Astrocyte of the spinal cord (primary cell): Measurements from ENCODE around the gene RGS12.

Experiments used
- DNase-seq: peaks from one replicate; pipeline ENCODE4 v3.0.0; 2011; ENCODE audit warnings: low read depth, low spot score
- H3K4me3 ChIP-seq: 2 replicates; pipeline ENCODE4 v1.5.1; 2011; ENCODE audit warnings: low read depth, mild to moderate bottlenecking, low read length, moderate library complexity
- in situ Hi-C: cut with HindIII; loops from 2 replicates; pipeline ENCODE4 v1.10.0; 2017; ENCODE audit warnings: low sequenced_read_pairs
- TF ChIP-seq, protein P1 (sequence below): IDR thresholded peaks from 2 replicates; pipeline ENCODE4 v1.5.1; 2012; ENCODE audit warnings: low read depth, mild to moderate bottlenecking, low read length, inconsistent platforms

Gene RGS12

DNA sequence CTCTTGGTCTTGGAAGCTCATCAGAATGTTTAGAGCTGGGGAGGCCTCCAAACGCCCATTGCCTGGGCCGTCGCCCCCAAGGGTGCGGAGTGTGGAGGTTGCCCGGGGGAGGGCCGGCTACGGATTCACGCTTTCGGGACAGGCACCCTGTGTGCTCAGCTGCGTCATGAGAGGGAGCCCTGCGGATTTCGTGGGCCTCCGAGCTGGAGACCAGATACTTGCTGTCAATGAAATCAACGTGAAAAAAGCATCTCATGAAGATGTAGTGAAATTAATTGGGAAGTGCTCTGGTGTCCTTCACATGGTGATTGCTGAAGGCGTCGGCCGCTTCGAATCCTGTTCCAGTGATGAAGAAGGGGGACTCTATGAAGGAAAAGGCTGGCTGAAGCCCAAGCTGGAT is 23.3 kb downstream of the RGS12 start:
- in situ Hi-C loops: no loop called here
- DNase-seq: no peak

DNA sequence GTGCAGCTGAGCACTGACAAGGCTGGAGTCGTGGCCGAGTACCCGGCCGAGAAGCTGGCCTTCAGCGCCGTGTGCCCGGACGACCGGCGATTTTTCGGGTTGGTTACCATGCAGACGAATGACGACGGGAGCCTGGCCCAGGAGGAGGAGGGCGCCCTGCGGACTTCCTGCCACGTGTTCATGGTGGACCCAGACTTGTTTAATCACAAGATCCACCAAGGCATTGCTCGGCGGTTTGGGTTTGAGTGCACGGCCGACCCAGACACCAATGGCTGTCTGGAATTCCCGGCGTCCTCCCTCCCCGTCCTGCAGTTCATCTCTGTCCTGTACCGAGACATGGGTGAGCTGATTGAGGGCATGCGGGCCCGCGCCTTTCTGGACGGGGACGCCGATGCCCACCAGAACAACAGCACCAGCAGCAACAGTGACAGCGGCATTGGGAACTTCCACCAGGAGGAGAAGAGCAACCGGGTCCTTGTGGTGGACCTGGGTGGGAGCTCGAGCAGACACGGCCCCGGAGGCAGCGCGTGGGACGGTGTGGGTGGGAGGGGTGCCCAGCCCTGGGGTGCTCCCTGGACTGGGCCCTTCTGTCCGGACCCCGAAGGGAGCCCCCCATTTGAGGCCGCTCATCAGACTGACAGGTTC is 24.3 kb downstream of the RGS12 start:
- DNase-seq: no peak
- no peak overlapping the region for H3K4me3 ChIP-seq
- TF ChIP-seq, protein P1, sequence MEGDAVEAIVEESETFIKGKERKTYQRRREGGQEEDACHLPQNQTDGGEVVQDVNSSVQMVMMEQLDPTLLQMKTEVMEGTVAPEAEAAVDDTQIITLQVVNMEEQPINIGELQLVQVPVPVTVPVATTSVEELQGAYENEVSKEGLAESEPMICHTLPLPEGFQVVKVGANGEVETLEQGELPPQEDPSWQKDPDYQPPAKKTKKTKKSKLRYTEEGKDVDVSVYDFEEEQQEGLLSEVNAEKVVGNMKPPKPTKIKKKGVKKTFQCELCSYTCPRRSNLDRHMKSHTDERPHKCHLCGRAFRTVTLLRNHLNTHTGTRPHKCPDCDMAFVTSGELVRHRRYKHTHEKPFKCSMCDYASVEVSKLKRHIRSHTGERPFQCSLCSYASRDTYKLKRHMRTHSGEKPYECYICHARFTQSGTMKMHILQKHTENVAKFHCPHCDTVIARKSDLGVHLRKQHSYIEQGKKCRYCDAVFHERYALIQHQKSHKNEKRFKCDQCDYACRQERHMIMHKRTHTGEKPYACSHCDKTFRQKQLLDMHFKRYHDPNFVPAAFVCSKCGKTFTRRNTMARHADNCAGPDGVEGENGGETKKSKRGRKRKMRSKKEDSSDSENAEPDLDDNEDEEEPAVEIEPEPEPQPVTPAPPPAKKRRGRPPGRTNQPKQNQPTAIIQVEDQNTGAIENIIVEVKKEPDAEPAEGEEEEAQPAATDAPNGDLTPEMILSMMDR: no peak
- in situ Hi-C loops: no loop called here

More for the DNA sequence above, 23.3 kb downstream of the RGS12 start:
- TF ChIP-seq, protein P1: no peak
- no peak overlapping the region for H3K4me3 ChIP-seq

DNA sequence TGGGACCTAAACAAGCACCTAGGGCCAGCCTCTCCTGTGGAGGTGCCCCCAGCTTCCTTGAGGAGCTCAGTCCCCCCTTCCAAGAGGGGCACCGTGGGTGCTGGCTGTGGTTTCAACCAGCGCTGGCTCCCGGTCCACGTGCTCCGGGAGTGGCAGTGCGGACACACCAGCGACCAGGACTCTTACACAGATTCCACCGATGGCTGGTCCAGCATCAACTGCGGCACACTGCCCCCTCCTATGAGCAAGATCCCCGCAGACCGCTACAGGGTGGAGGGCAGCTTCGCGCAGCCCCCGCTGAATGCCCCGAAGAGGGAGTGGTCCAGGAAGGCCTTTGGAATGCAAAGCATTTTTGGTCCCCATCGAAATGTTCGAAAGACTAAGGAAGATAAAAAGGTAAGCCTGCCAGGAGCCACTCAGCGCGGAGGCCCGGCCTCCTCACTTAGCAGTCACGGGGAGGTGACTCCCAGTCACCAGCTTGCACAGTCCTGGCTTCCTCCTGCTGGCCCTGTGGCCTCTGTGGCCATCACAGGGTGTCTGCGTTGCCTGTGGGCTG is 24.9 kb downstream of the RGS12 start:
- H3K4me3 ChIP-seq: no peak overlapping the region
- TF ChIP-seq, protein P1: no peak
- DNase-seq: no peak
- in situ Hi-C loops: no loop called here

DNA sequence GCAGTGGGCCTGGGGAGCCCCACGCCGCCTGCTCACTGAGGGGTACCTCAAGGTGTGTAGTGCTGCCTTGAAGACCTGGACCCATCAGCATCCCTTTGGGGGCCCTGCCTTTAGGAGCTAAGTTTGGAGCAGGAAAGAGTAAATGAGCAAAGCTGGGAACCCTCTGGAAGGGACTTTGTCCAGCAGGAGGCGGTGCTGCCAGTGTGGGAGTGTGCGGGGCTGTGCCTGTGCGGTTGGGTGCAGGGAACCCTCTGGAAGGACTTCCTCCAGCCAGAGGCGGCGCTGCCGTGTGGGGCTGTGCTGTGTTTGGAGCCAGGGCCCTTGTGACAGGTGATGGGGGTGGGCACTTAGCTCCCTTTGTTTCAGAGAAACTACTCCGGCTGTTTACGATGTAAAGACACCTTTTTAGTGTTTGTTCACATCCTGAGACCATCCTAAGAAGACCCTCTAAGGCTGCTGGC is 25.8 kb downstream of the RGS12 start:
- in situ Hi-C loops: no loop called here
- DNase-seq: no peak
- TF ChIP-seq, protein P1: peak; percentile 24
- no peak overlapping the region for H3K4me3 ChIP-seq

DNA sequence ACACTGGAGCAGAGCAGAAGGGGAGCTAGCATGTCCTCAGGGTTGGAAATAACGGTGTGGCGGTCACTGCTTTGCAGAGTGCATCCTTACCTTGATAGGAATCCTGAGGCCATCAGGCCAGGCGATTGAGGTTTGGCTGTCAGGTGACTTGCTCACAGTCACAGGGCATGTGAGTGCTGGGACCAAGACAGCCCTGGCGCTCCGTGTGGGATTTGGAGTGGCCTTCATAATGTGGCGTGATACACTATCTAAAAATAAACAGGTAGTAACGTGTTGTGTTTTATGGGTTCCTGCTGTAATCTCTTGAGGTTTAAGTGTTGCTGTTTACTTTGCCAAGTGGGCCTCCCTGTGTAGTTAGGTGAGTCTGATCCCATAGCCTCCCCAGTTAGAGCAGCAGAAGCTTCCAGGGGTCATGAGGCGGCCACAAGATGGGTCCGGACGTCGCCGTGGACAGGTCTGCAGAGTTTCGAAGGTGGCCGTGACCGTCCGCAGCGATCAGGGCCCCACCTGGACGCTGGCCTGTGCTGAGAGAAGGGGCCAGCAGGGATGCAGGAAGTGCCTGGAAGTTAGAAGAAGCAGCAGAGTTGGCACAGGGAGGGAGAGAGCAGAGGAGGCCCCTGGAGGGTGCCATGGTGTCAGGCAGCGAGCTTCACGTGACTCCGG is 27.7 kb downstream of the RGS12 start:
- no peak for DNase-seq
- TF ChIP-seq, protein P1: no peak
- in situ Hi-C loops: no loop called here
- no peak overlapping the region for H3K4me3 ChIP-seq

DNA sequence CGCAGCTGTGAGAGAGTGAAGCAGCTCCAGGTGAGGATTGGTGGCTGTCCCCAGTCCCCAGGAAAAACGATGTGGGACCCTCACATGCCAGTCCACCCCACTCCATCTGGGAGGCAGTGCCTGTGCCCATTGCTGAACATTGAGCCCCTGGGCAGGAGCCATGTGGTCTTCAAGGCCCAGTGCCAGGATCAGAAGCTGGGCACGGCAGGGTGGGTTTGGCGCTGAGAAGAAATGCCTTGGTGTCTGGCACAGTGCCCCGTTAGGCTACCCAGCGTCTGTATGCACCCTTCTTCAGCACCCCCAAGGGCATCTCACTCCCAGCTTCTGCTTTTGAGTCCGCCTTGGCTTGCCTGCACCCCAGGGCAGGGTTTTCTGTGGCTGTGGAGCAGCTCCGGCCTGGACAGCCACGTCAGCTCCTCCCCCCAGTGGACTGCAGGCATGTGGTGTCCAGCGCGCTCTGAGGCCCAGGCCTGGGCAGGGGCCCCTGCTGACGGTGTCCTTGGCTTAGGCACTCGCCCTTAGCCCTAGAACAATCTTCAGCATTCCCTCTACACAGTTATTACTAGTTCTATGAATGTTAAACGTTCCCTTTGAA is 28.6 kb downstream of the RGS12 start:
- H3K4me3 ChIP-seq: no peak overlapping the region
- in situ Hi-C loops: no loop called here
- TF ChIP-seq, protein P1: no peak
- no peak for DNase-seq
